Glutamatergic neuron (in vitro differentiated cells): ENCODE results near the gene DPYSL3. TPM values are rescaled to one million over a fixed set of nuclear protein-coding genes. Genes with fewer than 3 reads are reported as not detected.

Source experiments
- DNase-seq: peaks from one replicate; pipeline ENCODE4 v3.0.0; 2022
- H3K27ac Mint-ChIP-seq: one replicate; pipeline ENCODE4 v1.8.0; 2020; ENCODE audit warnings: mild to moderate bottlenecking, mixed read lengths, inconsistent platforms; ENCODE audit not compliant: unreplicated experiment
- H3K27me3 Mint-ChIP-seq: one replicate; pipeline ENCODE4 v1.8.0; 2020; ENCODE audit warnings: mild to moderate bottlenecking, moderate library complexity, mixed read lengths, inconsistent platforms; ENCODE audit not compliant: unreplicated experiment
- H3K36me3 Mint-ChIP-seq: one replicate; pipeline ENCODE4 v1.8.0; 2020; ENCODE audit warnings: mild to moderate bottlenecking, mixed read lengths, inconsistent platforms; ENCODE audit not compliant: unreplicated experiment
- H3K4me1 Mint-ChIP-seq: one replicate; pipeline ENCODE4 v1.8.0; 2020; ENCODE audit warnings: mild to moderate bottlenecking, low read depth, mixed read lengths, inconsistent platforms; ENCODE audit not compliant: unreplicated experiment
- H3K4me3 Mint-ChIP-seq: one replicate; pipeline ENCODE4 v1.8.0; 2020; ENCODE audit warnings: mild to moderate bottlenecking, mixed read lengths, inconsistent platforms; ENCODE audit not compliant: unreplicated experiment
- H3K9me3 Mint-ChIP-seq: one replicate; pipeline ENCODE4 v1.8.0; 2020; ENCODE audit warnings: mild to moderate bottlenecking, moderate library complexity, mixed read lengths, inconsistent platforms; ENCODE audit not compliant: unreplicated experiment
- CTCF ChIP-seq: fragments of 200-600 bp; sonication (generic); IDR thresholded peaks from one replicate; pipeline ENCODE4 v1.5.0; 2021; ENCODE audit not compliant: partially characterized antibody, unreplicated experiment
- total RNA-seq: library from RNA; stranded (reverse); fragmentation: NEBNext Ultra II Directional; extraction: Animal tissue kit (Norgen Biotek cat#: 25700); gene quantifications from one replicate; pipeline ENCODE4 v1.2.1, GENCODE V29; 2021; ENCODE audit not compliant: unreplicated experiment

The DPYSL3 gene
- total RNA-seq, 1 donor from 2014 or later: 571 TPM

- H3K4me1 Mint-ChIP-seq: no peaks in the 10 kb centered on the region
- H3K27me3 Mint-ChIP-seq: no peaks in the 10 kb centered on the region
- no peak for DNase-seq
- no peaks in the 10 kb centered on the region for H3K36me3 Mint-ChIP-seq
- TF ChIP-seq CTCF: no peak
- H3K4me3 Mint-ChIP-seq: no peak overlapping the region
- no peak overlapping the region for H3K27ac Mint-ChIP-seq
- H3K9me3 Mint-ChIP-seq: peaks cover 2% of the 10 kb centered on the region
Measured at GRCh38 chr5:147544556-147544955, 34.7 kb upstream of the DPYSL3 start.

- TF ChIP-seq CTCF: no peak
- H3K27ac Mint-ChIP-seq: no peak overlapping the region
Measured at GRCh38 chr5:147539053-147539452, 29.2 kb upstream of the DPYSL3 start.

GRCh38 chr5:147538236-147538635 is 28.4 kb upstream of the DPYSL3 start:
- H3K27me3 Mint-ChIP-seq: no peaks in the 10 kb centered on the region
- no peak overlapping the region for H3K4me3 Mint-ChIP-seq
- no peak overlapping the region for H3K27ac Mint-ChIP-seq
- no peak for TF ChIP-seq CTCF
- H3K36me3 Mint-ChIP-seq: no peaks in the 10 kb centered on the region
- H3K4me1 Mint-ChIP-seq: no peaks in the 10 kb centered on the region
- H3K9me3 Mint-ChIP-seq: no peaks in the 10 kb centered on the region
- DNase-seq: no peak

More at GRCh38 chr5:147539053-147539452, 29.2 kb upstream of the DPYSL3 start:
- DNase-seq: no peak
- H3K9me3 Mint-ChIP-seq: no peaks in the 10 kb centered on the region
- no peaks in the 10 kb centered on the region for H3K36me3 Mint-ChIP-seq
- H3K4me1 Mint-ChIP-seq: no peaks in the 10 kb centered on the region
- no peak overlapping the region for H3K4me3 Mint-ChIP-seq
- no peaks in the 10 kb centered on the region for H3K27me3 Mint-ChIP-seq

GRCh38 chr5:147534172-147534951 is 24.5 kb upstream of the DPYSL3 start:
- no peak for DNase-seq
- H3K27ac Mint-ChIP-seq: no peak overlapping the region
- no peaks in the 10 kb centered on the region for H3K36me3 Mint-ChIP-seq
- no peak for TF ChIP-seq CTCF
- H3K9me3 Mint-ChIP-seq: no peaks in the 10 kb centered on the region
- H3K27me3 Mint-ChIP-seq: no peaks in the 10 kb centered on the region
- H3K4me1 Mint-ChIP-seq: no peaks in the 10 kb centered on the region
- no peak overlapping the region for H3K4me3 Mint-ChIP-seq

GRCh38 chr5:147532156-147532555 is 22.3 kb upstream of the DPYSL3 start:
- no peak for DNase-seq
- Mint-ChIP-seq H3K36me3 (no peaks in the 10 kb centered on the region), H3K4me3 (no peak overlapping the region), H3K9me3 (no peaks in the 10 kb centered on the region), H3K4me1 (no peaks in the 10 kb centered on the region), H3K27ac (no peak overlapping the region), H3K27me3 (no peaks in the 10 kb centered on the region)
- TF ChIP-seq CTCF: no peak
